ENCODE measurements around the gene GLT8D2. TPM values are rescaled to one million over a fixed set of nuclear protein-coding genes. Genes with fewer than 3 reads are reported as not detected.

The GLT8D2 gene
- total RNA-seq, 4 donors from 2014 or later: 4.1 to 10.2 (median 6.5) TPM

GRCh38 chr12:104080764-104081163, 30.8 kb upstream of the GLT8D2 start:
- TF ChIP-seq CTCF (IDR thresholded peaks at IDR 0.05; ENCODE audit: low read depth): no peak

GRCh38 chr12:104079024-104079423, 29.0 kb upstream of the GLT8D2 start:
- TF ChIP-seq CTCF (IDR thresholded peaks at IDR 0.05; ENCODE audit: low read depth): no peak

DNA sequence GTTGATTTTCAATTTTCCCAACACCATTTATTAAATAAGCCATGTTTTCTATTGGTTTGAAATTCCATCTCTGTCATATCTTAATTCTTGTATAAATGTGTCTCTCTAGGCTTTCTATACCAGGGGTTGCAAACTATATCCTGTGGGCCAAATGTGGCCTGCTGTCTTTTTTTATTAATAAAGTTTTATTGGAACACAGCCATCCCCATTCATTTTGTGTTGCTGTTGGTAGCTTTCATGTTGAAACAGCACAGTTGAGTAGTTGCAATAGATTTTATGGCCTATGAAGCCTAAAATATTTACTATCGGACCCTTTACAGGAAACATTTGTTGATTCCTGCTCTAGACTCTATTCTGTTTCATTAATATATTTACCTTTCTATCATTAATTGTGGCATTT, 23.7 kb upstream of the GLT8D2 start:
- TF ChIP-seq CTCF (IDR thresholded peaks at IDR 0.05; ENCODE audit: low read depth): no peak

DNA sequence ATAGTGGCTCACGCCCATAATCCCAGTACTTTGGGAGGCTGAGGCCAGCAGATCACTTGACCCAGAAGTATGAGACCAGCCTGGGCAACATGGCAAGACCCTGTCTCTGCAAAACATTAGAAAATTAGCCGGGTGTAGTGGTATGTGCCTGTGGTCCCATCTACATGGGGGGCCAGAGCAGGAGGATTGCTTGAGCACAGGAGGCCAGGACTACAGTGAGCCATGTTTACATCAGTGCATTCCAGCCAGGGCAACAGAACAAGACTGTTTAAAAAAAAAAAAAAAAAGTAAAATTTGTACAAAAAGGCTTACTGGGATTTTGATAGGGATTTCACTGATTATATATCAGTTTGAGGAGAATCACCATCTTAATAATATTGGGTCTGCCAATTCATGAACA, 22.1 kb upstream of the GLT8D2 start:
- no peak for TF ChIP-seq CTCF (IDR thresholded peaks at IDR 0.05; ENCODE audit: low read depth)

GRCh38 chr12:104064842-104065427, 14.9 kb upstream of the GLT8D2 start:
- no peak for TF ChIP-seq CTCF (IDR thresholded peaks at IDR 0.05; ENCODE audit: low read depth)

DNA sequence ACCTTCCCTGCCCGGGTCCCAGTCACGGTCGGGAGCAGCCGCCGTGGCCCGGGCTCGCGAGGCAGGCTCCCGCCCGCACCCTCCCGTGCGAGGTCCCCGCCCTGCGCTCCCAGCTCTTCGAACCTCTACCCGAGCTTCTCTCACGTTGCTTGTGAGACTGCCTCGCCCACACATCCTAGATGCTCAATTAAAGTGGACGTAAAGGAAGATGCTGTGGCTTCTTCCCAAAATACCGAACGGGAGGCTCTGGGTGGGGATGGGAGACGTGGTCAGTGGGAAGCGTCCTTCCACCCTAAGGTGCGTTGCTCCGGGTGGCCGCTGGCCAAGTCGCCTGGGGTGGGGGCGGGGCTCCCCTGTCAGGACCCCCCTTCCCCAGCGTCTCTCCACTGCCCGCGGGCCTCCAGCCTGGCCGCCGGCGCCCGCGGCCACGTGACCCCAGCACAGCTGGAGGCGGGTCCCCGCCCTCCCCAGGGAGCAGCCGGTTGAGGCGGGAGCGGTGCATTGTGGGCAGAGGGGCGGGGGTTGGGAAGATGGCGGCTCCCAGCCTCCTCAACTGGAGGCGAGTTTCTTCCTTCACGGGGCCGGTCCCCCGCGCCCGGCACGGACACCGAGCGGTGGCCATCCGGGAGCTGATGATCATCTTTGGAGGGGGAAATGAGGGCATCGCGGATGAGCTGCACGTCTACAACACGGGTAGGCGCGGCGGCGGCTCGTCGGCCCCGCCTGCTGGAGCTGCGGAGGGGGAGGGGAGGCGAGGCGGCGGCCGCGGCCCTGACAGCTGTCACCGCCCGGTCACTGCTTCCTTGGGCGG, 14.2 kb upstream of the GLT8D2 start, which contains the start of gene HCFC2:
TSS of gene HCFC2 (plus strand) at position 501 of the 811 bp plus-strand sequence. CDS start at position 531, 30 bp downstream.
- no peak for TF ChIP-seq CTCF (IDR thresholded peaks at IDR 0.05; ENCODE audit: low read depth)

DNA sequence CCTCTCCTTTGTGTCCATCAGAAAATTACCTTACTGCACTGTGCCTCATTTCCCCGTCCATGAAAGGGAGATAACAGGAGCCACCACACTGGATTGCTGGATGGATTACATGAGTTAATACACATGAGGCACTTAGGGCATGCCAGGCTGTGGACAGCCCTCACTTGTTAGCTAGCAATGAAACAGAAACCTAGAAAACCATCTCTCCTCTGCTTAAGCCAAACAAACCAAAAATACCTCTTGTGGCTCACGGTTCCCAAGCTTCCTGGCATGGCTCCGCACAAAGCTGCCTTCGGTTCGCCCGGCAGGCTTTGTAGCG, 13.7 kb upstream of the GLT8D2 start:
- no peak for TF ChIP-seq CTCF (IDR thresholded peaks at IDR 0.05; ENCODE audit: low read depth)
